Measurements from ENCODE around the gene MGAT5B. TPM values are rescaled to one million over a fixed set of nuclear protein-coding genes. Genes with fewer than 3 reads are reported as not detected.

Gene MGAT5B, protein sequence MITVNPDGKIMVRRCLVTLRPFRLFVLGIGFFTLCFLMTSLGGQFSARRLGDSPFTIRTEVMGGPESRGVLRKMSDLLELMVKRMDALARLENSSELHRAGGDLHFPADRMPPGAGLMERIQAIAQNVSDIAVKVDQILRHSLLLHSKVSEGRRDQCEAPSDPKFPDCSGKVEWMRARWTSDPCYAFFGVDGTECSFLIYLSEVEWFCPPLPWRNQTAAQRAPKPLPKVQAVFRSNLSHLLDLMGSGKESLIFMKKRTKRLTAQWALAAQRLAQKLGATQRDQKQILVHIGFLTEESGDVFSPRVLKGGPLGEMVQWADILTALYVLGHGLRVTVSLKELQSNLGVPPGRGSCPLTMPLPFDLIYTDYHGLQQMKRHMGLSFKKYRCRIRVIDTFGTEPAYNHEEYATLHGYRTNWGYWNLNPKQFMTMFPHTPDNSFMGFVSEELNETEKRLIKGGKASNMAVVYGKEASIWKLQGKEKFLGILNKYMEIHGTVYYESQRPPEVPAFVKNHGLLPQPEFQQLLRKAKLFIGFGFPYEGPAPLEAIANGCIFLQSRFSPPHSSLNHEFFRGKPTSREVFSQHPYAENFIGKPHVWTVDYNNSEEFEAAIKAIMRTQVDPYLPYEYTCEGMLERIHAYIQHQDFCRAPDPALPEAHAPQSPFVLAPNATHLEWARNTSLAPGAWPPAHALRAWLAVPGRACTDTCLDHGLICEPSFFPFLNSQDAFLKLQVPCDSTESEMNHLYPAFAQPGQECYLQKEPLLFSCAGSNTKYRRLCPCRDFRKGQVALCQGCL
- under 1 TPM; 0.33 to 0.72 TPM for total RNA-seq

DNA sequence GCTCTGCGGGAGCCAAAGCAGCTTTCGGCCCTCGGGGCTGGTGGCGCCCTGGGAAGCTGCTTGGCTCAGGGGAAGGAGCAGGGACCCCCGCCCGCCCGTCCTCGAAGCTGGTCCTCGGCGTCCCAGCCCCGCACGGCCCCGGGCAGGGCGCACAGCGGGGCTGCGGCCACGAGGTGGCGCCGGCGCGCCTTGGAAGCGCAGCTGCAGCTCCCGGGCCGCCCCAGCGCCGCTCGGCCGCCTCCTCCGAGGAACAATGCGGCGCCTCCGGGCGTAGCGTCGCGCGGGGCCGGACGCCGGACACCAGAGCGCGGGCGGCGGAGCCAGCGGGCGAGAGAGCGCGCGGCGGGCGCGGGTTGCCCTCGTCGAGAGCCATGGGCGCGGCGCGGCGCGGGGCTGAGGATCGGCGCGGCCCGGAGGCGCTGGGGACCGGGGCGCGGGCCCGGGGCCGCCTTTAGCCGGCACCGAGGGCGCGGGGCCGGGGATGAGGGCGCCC is at the start of gene MGAT5B:
TSS of gene MGAT5B (plus strand) at position 229 of the 493 bp plus-strand sequence. CDS start 626 bp downstream, outside the sequence.

Other genes with a start within 250 kb of the MGAT5B start
- gene ST6GALNAC1, start 224.6 kb upstream of the MGAT5B start, total RNA-seq: 1 to 10 TPM; 5.2 to 5.5 TPM
- 1 to 10 TPM; 7.9 to 8.9 TPM for gene MXRA7, start 157.4 kb upstream of the MGAT5B start, total RNA-seq
- gene JMJD6, start 141.8 kb upstream of the MGAT5B start, total RNA-seq: 10 to 100 TPM; 50.2 to 50.5 TPM
- gene METTL23, start 141.6 kb upstream of the MGAT5B start, total RNA-seq: 10 to 100 TPM; 48.1 to 52.0 TPM
- 100 to 1,000 TPM; 318 to 328 TPM for gene SRSF2, start 131.1 kb upstream of the MGAT5B start, total RNA-seq
- gene MFSD11, start 130.3 kb upstream of the MGAT5B start, total RNA-seq: 10 to 100 TPM; 23.8 to 25.9 TPM